SK-N-SH (cell line): ENCODE results near the gene DSCAM. TPM values are rescaled to one million over a fixed set of nuclear protein-coding genes. Genes with fewer than 3 reads are reported as not detected.

Experiments used
- CTCF ChIA-PET: fragments of 300-600, 350-600 bp; formaldehyde crosslinking; extraction: SDS; loops from one replicate; lab custom pipeline; 2021; lab: Yijun Ruan, JAX
- POLR2A ChIA-PET: fragments of 350-600 bp; sonication (Branson Sonifier 250); formaldehyde crosslinking; extraction: SDS; loops from one replicate; lab custom pipeline; 2020; ENCODE audit warnings: antibody characterized with exemption, inconsistent platforms; lab: Yijun Ruan, JAX
- DNase-seq: peaks from one replicate; pipeline ENCODE4 v3.0.0; 2012
- H2AFZ ChIP-seq: fragments of 200-600 bp; sonication (generic); 2 replicates; pipeline ENCODE4 v1.8.1; 2016; ENCODE audit warnings: antibody characterized with exemption, mild to moderate bottlenecking, low read depth
- H3F3A ChIP-seq: fragments of 200-600 bp; sonication (generic); replicated peaks from 2 replicates; pipeline ENCODE3; 2016; ENCODE audit warnings: antibody characterized with exemption, mild to moderate bottlenecking; ENCODE audit not compliant: insufficient read depth
- H3K27ac ChIP-seq, 2 experiments: fragments of 200-500 bp in 1 of 2; fragments of 200-600 bp in 1 of 2; sonication (Bioruptor generic) in 1 of 2; sonication (generic), shearing (Covaris generic) in 1 of 2; 2 replicates each; pipeline versions ENCODE4 v1.5.1 to v1.6.1; 2014 to 2016; ENCODE audit warnings: low read depth in 2 of 2, inconsistent platforms in 1 of 2, low read length in 1 of 2, mild to moderate bottlenecking in 1 of 2, mixed read lengths in 1 of 2
- H3K27me3 ChIP-seq: fragments of 200-600 bp; sonication (generic), shearing (Covaris generic); 2 replicates; pipeline ENCODE4 v1.6.1; 2016; ENCODE audit warnings: mixed run types; ENCODE audit not compliant: insufficient read depth
- H3K36me3 ChIP-seq, 2 experiments: fragments of 200-500 bp in 1 of 2; fragments of 200-600 bp in 1 of 2; sonication (Bioruptor generic) in 1 of 2; sonication (generic) in 1 of 2; replicated peaks in 1 of 2; 2 replicates each; pipeline versions ENCODE3 to v1.5.1; 2014 to 2016; ENCODE audit warnings: low read length in 1 of 2, mild to moderate bottlenecking in 1 of 2; ENCODE audit not compliant: insufficient read depth in 2 of 2, control insufficient read depth in 1 of 2
- H3K4me1 ChIP-seq, 2 experiments: fragments of 200-500 bp in 1 of 2; fragments of 200-600 bp in 1 of 2; sonication (Bioruptor generic) in 1 of 2; sonication (generic), shearing (Covaris generic) in 1 of 2; 2 replicates each; pipeline versions ENCODE4 v1.5.1 to v1.6.1; 2014 to 2016; ENCODE audit warnings: low read depth in 1 of 2, low read length in 1 of 2, mixed run types in 1 of 2; ENCODE audit not compliant: insufficient read depth in 2 of 2, control insufficient read depth in 1 of 2
- H3K4me2 ChIP-seq: fragments of 200-600 bp; sonication (generic), shearing (Covaris generic); 2 replicates; pipeline ENCODE4 v1.6.1; 2017; ENCODE audit warnings: mixed run types
- H3K4me3 ChIP-seq, 2 experiments: fragments of 200-500 bp in 1 of 2; fragments of 200-600 bp in 1 of 2; sonication (Bioruptor generic) in 1 of 2; sonication (generic), shearing (Covaris generic) in 1 of 2; 2 replicates each; pipeline versions ENCODE4 v1.5.1 to v1.8.1; 2014 to 2016; ENCODE audit warnings: low read depth in 2 of 2, inconsistent platforms in 1 of 2, low read length in 1 of 2, mild to moderate bottlenecking in 1 of 2, mixed read lengths in 1 of 2, moderate library complexity in 1 of 2
- H3K79me2 ChIP-seq: fragments of 200-600 bp; sonication (generic); 2 replicates; pipeline ENCODE4 v1.8.1; 2017; ENCODE audit warnings: mild to moderate bottlenecking; ENCODE audit not compliant: insufficient read depth
- H3K9ac ChIP-seq: fragments of 200-600 bp; sonication (generic); 2 replicates; pipeline ENCODE4 v1.6.1; 2017; ENCODE audit warnings: mixed run types
- H3K9me2 ChIP-seq: fragments of 200-600 bp; sonication (generic); 2 replicates; pipeline ENCODE4 v1.6.1; 2017; ENCODE audit warnings: mixed run types
- H3K9me3 ChIP-seq: fragments of 200-600 bp; sonication (generic); 2 replicates; pipeline ENCODE4 v1.6.1; 2017; ENCODE audit warnings: mixed run types, mild to moderate bottlenecking, moderate library complexity
- H4K20me1 ChIP-seq: fragments of 200-600 bp; sonication (generic); 2 replicates; pipeline ENCODE4 v1.6.1; 2017; ENCODE audit warnings: mild to moderate bottlenecking, mixed run types; ENCODE audit not compliant: insufficient read depth
- EZH2phosphoT487 ChIP-seq: fragments of 200-600 bp; sonication (generic); IDR thresholded peaks from 2 replicates; pipeline ENCODE4 v1.6.1; 2017; ENCODE audit warnings: low read depth, mixed run types, mild to moderate bottlenecking, antibody characterized with exemption, moderate library complexity, borderline replicate concordance
- FOXM1 ChIP-seq: IDR thresholded peaks from 2 replicates; pipeline ENCODE4 v1.4.0; 2012; ENCODE audit warnings: low read depth, mild to moderate bottlenecking
- MEF2A ChIP-seq: IDR thresholded peaks from 2 replicates; pipeline ENCODE4 v1.4.0; 2012; ENCODE audit warnings: low read depth, borderline replicate concordance
- MXI1 ChIP-seq: IDR thresholded peaks from 2 replicates; pipeline ENCODE4 v1.6.1; 2012; ENCODE audit warnings: mild to moderate bottlenecking, low read depth, low read length, improper control_type of control experiment
- NRF1 ChIP-seq: IDR thresholded peaks from 2 replicates; pipeline ENCODE4 v1.6.1; 2012; ENCODE audit warnings: low read depth, mild to moderate bottlenecking, low read length
- POLR2AphosphoS5 ChIP-seq: IDR thresholded peaks from 2 replicates; pipeline ENCODE4 v1.6.1; 2012; ENCODE audit warnings: low read depth, low read length
- RAD21 ChIP-seq: IDR thresholded peaks from 2 replicates; pipeline ENCODE4 v1.6.1; 2012; ENCODE audit warnings: mild to moderate bottlenecking, low read length
- RCOR1 ChIP-seq: fragments of 150-350 bp; IDR thresholded peaks from 2 replicates; pipeline ENCODE4 v1.6.1; 2017; ENCODE audit warnings: antibody characterized with exemption, low read length
- RFX5 ChIP-seq: IDR thresholded peaks from 2 replicates; pipeline ENCODE4 v1.6.1; 2012; ENCODE audit warnings: mild to moderate bottlenecking, improper control_type of control experiment, low read length
- SIN3A ChIP-seq: IDR thresholded peaks from 2 replicates; pipeline ENCODE4 v1.6.1; 2012; ENCODE audit warnings: low read depth, mild to moderate bottlenecking, low read length, moderate library complexity, borderline replicate concordance
- SMC3 ChIP-seq: IDR thresholded peaks from 2 replicates; pipeline ENCODE4 v1.6.1; 2012; ENCODE audit warnings: low read depth, low read length, improper control_type of control experiment
- TEAD4 ChIP-seq: IDR thresholded peaks from 2 replicates; pipeline ENCODE4 v1.4.0; 2012; ENCODE audit warnings: mild to moderate bottlenecking, borderline replicate concordance; ENCODE audit not compliant: insufficient read depth
- YY1 ChIP-seq: IDR thresholded peaks from 2 replicates; pipeline ENCODE4 v1.4.0; 2012; ENCODE audit warnings: low read depth, mild to moderate bottlenecking
- WGBS: methylation state at CpG from one replicate; pipeline ENCODE4 v1.1.6; 2017; ENCODE audit warnings: low lambda C conversion rate; 5-methylcytosine and 5-hydroxymethylcytosine counted together
- polyA plus RNA-seq, 3 experiments: library from polyadenylated mRNA; depleted of rRNA; stranded (reverse); fragments of >200 nt; gene quantifications; 2 replicates each; pipeline ENCODE4 v1.2.3, GENCODE V29; 2012
- TF ChIP-seq, protein P1 (sequence below): IDR thresholded peaks from 2 replicates; pipeline ENCODE4; 2012
- TF ChIP-seq, protein P2 (sequence below): IDR thresholded peaks from 2 replicates; pipeline ENCODE4 v1.4.0; 2012; ENCODE audit warnings: low read depth, borderline replicate concordance
- TF ChIP-seq, protein P3 (sequence below): IDR thresholded peaks from 2 replicates; pipeline ENCODE4 v1.4.0; 2012; ENCODE audit warnings: low read depth
- TF ChIP-seq, protein P4 (sequence below): fragments of 150-350 bp; IDR thresholded peaks from 2 replicates; pipeline ENCODE4 v1.6.1; 2016; ENCODE audit warnings: mild to moderate bottlenecking, low read depth, low read length

DSCAM gene
- polyA plus RNA-seq, 1 of the 3 experiments (the other 2 are of a cell fraction) = not detected

DNA sequence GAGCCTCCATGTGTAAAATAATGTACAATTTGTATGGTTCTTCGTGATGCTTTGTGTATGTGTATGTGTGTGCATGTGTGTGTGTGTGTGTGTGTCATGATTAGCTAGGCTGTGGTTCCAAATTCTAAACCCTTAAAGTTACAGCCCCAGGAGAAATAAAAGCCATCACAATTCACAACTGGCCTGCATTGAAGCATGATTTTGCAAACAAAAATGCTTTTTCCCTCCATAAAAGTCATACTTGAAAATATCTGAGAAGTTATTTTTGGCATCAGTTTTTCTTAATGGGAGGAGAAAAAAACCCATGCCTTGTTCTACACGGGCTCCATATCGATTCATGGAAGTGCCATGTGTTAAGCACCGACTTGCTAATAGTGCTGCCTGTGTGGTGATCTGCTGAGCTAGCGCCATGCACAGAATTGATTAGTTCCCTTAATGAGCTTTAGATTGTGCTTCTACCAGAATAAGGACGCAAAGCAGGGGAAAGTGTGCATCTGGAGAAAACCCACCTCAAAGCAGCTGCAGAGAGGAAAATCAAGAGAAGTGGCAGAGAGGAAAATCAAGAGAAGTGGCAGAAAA is 207.3 kb downstream of the DSCAM start:
- no peak for DNase-seq
- TF ChIP-seq, protein P1, sequence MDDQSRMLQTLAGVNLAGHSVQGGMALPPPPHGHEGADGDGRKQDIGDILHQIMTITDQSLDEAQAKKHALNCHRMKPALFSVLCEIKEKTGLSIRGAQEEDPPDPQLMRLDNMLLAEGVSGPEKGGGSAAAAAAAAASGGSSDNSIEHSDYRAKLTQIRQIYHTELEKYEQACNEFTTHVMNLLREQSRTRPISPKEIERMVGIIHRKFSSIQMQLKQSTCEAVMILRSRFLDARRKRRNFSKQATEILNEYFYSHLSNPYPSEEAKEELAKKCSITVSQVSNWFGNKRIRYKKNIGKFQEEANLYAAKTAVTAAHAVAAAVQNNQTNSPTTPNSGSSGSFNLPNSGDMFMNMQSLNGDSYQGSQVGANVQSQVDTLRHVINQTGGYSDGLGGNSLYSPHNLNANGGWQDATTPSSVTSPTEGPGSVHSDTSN = no peak
- TF ChIP-seq, protein P2, sequence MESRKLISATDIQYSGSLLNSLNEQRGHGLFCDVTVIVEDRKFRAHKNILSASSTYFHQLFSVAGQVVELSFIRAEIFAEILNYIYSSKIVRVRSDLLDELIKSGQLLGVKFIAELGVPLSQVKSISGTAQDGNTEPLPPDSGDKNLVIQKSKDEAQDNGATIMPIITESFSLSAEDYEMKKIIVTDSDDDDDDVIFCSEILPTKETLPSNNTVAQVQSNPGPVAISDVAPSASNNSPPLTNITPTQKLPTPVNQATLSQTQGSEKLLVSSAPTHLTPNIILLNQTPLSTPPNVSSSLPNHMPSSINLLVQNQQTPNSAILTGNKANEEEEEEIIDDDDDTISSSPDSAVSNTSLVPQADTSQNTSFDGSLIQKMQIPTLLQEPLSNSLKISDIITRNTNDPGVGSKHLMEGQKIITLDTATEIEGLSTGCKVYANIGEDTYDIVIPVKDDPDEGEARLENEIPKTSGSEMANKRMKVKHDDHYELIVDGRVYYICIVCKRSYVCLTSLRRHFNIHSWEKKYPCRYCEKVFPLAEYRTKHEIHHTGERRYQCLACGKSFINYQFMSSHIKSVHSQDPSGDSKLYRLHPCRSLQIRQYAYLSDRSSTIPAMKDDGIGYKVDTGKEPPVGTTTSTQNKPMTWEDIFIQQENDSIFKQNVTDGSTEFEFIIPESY = no peak
- TF ChIP-seq RFX5 (no peak), RCOR1 (no peak), NRF1 (no peak), YY1 (no peak), MXI1 (no peak), POLR2AphosphoS5 (no peak), TEAD4 (no peak), SIN3A (no peak), MEF2A (no peak), FOXM1 (no peak)
- TF ChIP-seq, protein P3, sequence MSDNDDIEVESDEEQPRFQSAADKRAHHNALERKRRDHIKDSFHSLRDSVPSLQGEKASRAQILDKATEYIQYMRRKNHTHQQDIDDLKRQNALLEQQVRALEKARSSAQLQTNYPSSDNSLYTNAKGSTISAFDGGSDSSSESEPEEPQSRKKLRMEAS = no peak
- Histone ChIP-seq H3K4me2 (no peak overlapping the region), H3K36me3 (no peaks in the 10 kb centered on the region), H3K27ac (no peak overlapping the region), H3K4me3 (no peak overlapping the region), H2AFZ (no peak overlapping the region), H3K4me1 (no peaks in the 10 kb centered on the region; a peak in 1 of 4 replicates), H3K9ac (no peak overlapping the region), H4K20me1 (no peaks in the 10 kb centered on the region), H3K9me2 (no peaks in the 10 kb centered on the region), H3K27me3 (no peaks in the 10 kb centered on the region), H3K79me2 (no peaks in the 10 kb centered on the region), H3F3A (no peaks in the 10 kb centered on the region), H3K9me3 (no peaks in the 10 kb centered on the region)
- POLR2A ChIA-PET = no interaction called here
- CTCF ChIA-PET = no interaction called here
- 22% methylated on average over 6 of the region's 6 CpGs for WGBS

DNA sequence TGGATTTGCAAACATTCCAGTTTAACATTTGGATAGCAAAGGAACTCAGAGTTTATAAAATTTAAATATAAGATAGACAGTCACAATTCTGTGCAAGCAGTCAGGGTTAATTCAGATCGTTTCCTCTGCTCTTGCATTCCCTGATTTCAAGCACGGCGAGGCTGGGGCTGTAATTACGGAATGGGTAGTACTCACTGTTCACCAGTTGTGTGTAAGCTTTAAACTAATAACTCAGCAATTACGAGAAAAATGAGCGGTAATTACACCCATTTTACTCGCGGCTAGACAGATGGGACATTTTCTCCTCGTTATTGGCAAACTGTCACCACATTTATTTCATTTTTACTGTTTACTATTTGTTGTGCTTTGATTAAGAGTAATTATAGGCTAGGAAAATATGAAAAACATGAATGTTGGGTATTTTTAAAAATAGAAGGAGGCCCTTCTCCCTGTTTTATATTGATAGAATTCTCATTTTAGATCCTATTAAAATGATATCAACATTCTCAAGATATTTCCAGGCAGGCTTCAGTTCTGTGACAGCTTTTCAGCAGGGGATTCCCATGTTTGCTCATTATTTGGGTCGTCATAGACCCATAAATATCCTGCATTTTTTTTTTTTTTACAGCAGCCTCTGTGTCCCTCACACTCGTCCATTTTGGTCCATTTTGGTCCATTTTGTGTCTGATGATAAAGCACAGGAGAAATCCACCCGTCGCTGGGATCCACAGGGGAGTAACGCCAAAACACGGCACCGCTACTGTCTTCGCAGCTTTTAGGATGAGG is 208.3 kb downstream of the DSCAM start:
- H3F3A ChIP-seq = no peaks in the 10 kb centered on the region
- POLR2A ChIA-PET = no interaction called here
- no peaks in the 10 kb centered on the region for H4K20me1 ChIP-seq
- no peaks in the 10 kb centered on the region; a peak in 1 of 4 replicates for H3K4me1 ChIP-seq
- H3K9me2 ChIP-seq = no peaks in the 10 kb centered on the region
- no peaks in the 10 kb centered on the region for H3K27me3 ChIP-seq
- H3K79me2 ChIP-seq = no peaks in the 10 kb centered on the region
- WGBS = 49% methylated on average over 17 of the region's 17 CpGs
- no peaks in the 10 kb centered on the region for H3K9me3 ChIP-seq
- CTCF ChIA-PET = no interaction called here
- no peak overlapping the region for H2AFZ ChIP-seq
- no peak overlapping the region for H3K4me2 ChIP-seq
- TF ChIP-seq YY1 (no peak), TEAD4 (no peak), EZH2phosphoT487 (no peak), RAD21 (no peak), SMC3 (no peak), SIN3A (no peak), NRF1 (no peak), MXI1 (no peak)
- TF ChIP-seq, protein P4, sequence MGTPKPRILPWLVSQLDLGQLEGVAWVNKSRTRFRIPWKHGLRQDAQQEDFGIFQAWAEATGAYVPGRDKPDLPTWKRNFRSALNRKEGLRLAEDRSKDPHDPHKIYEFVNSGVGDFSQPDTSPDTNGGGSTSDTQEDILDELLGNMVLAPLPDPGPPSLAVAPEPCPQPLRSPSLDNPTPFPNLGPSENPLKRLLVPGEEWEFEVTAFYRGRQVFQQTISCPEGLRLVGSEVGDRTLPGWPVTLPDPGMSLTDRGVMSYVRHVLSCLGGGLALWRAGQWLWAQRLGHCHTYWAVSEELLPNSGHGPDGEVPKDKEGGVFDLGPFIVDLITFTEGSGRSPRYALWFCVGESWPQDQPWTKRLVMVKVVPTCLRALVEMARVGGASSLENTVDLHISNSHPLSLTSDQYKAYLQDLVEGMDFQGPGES = no peak
- TF ChIP-seq, protein P2 = no peak
- TF ChIP-seq, protein P3 = no peak
- TF ChIP-seq, all 33 proteins: peak for 0
- H3K4me3 ChIP-seq = no peak overlapping the region
- DNase-seq = no peak
- no peak overlapping the region for H3K9ac ChIP-seq
- H3K27ac ChIP-seq = no peak overlapping the region
- no peaks in the 10 kb centered on the region for H3K36me3 ChIP-seq
